Right hindlimb (tissue), 1 donor: ENCODE data around the gene KMT2C.
A peak's percentile ranks its signal among the peaks of the same experiment; 100 is the strongest.
"Not testable (repeated sequence)": the region's sequence is repeated elsewhere in the genome, so short reads cannot be mapped to it uniquely, and the experiment has no call there.

ENCODE experiments used
- DNase-seq: peaks from one replicate; pipeline ENCODE4 v3.0.0-alpha.2; 2018

KMT2C gene

GRCh38 chr7:152441168-152441567, 5.4 kb upstream of the KMT2C start:
- not testable (repeated sequence) for DNase-seq

DNA sequence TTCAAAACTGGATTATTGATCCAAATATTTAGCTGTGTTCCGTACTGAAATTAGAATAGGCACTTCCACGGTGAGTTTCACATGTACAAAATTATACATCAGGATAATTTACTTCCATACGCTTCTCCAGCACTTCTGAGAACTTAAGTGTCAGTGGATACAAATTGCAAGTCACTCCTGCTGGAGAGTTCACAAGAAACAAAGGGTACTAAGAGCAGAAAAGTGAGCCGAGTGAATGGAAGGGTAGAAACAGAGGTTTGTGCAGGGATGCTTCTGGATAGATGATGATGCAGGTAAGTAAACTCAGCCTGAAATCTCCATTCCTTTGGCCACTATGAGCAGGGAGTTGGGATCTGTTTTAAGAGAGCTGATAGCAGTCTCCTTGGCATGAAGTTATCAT, 2.2 kb upstream of the KMT2C start:
- DNase-seq = not testable (repeated sequence)

- DNase-seq = not testable (repeated sequence)
These were observed 1.2 kb upstream of the KMT2C start for GRCh38 chr7:152436931-152437575.

GRCh38 chr7:152436111-152436930, 518 bp upstream of the KMT2C start:
- DNase-seq = peak; percentile 96

DNA sequence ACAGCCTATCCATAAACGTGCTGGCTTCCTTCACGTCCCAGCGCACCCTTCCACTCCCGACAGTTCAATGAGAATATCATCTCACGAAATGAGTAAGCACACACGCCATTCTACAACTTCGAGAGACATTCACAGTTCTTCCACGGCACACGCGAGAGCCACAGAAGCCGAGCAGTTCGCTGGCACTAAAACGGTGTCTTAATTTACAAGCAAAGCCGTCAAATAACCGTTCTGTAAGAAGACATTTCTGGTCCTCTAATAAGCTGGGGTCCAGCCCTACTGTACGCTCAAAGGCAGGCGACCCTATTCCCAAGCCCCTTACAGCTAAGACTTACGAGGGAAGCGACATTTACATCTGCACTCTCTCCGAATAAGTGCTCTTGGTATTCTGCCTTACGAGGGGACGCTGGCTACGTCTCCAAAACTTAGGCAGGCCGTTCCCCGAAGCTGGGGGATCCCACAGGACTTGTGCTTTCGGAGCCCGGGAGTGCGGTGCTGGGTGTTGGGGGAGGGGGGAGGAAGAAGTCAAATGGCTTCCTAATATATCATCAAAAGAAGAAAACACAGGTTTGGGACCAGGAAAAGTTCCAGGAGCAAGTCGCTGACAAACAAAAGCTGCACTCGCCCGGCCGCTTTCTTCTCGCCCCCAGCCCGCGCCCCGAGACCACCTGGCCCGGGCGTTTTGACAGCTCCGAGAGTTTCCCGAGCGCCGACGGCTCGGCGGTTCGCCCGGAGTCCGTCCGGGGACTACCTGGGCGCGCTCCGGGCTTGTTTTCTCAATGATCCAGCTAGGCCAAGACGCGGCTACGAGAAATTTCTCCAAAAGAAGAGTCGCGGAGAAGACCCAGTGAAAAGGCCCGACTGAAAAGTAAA, 1.1 kb downstream of the KMT2C start:
- DNase-seq = peak; percentile 52

- DNase-seq = peak; percentile 54
These were observed 1.9 kb downstream of the KMT2C start for GRCh38 chr7:152433721-152434490.

- not testable (repeated sequence) for DNase-seq
These were observed 3.1 kb downstream of the KMT2C start for GRCh38 chr7:152432735-152433134.

- no peak for DNase-seq
These were observed 4.9 kb downstream of the KMT2C start for GRCh38 chr7:152430854-152431253.

- DNase-seq = not testable (repeated sequence)
These were observed 5.7 kb downstream of the KMT2C start for GRCh38 chr7:152430118-152430517.

DNA sequence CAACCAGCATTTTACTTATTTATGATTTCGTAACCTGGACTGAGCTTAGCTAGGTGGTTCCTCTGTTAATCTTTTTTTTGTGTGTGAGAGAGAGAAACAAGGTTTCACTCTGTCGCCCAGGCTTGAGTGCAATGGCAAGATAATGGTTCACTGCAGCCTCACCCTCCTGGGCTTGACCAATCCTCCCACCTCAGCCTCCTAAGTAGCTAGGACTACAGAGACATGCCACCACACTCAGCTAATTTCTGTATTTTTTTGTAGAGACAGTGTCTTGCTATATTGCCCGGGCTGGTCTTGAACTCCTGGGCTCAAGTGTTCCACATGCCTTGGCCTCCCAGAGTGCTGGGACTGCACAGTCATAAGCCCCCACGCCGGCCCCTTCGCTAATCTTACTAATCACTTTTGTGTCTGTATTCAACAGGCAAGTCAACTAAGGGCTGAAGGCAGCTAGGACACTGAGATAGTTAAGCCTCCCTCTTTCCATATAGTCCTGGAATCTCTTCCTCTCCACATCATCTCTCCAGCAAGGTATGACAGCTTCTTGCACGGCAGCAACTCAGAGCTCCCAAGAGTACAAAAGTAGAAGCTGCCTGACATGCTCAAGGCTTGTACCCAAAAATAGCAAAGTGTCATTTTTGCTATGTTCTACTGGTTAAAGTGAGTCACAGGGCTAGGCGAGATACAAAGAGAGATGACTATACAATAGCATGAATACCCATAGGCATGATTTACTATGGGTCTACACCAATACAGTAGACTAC, 11.3 kb downstream of the KMT2C start:
- no peak for DNase-seq

- no peak for DNase-seq
These were observed 11.8 kb downstream of the KMT2C start for GRCh38 chr7:152423991-152424347.

DNA sequence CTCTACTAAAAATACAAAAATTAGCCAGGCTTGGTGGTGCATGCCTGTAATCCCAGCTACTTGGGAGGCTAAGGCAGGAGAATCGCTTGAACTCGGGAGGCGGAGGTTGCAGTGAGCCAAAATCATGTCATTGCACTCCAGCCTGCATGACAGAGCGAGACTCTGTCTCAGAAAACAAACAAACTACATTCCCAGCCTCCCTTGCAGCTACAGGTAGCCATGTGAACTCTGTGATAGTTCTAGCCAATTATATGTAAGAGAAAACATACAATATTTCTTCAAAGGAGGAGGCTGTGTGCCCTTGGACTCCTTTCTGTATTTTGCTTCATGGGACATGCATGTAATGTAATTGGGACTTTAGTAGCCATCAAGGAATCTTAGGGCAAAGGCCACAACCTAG, 12.6 kb downstream of the KMT2C start:
- DNase-seq = not testable (repeated sequence)

GRCh38 chr7:152420950-152421349, 14.9 kb downstream of the KMT2C start:
- not testable (repeated sequence) for DNase-seq

GRCh38 chr7:152419473-152420429, 16.1 kb downstream of the KMT2C start:
- no peak for DNase-seq

DNA sequence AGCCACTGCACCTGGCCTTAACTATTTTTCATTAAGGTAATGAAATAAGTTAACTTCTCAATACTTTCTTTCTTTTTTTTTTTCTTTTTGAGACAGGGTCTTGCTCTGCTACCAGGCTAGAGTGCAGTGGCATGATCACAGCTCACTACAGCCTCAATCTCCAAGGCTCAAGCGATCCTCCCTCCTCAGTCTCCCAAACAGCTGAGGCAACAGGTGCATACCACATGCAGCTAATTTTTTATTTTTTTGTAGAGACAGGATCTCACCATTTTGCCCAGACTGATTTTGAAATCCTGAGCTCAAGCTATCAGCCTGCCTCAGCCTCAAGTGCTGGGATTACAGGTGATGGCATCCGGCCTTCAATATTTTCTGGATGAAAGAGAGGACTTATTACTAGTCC, 21.0 kb downstream of the KMT2C start:
- no peak for DNase-seq

GRCh38 chr7:152411389-152411788, 24.4 kb downstream of the KMT2C start:
- DNase-seq = peak; percentile 40

DNA sequence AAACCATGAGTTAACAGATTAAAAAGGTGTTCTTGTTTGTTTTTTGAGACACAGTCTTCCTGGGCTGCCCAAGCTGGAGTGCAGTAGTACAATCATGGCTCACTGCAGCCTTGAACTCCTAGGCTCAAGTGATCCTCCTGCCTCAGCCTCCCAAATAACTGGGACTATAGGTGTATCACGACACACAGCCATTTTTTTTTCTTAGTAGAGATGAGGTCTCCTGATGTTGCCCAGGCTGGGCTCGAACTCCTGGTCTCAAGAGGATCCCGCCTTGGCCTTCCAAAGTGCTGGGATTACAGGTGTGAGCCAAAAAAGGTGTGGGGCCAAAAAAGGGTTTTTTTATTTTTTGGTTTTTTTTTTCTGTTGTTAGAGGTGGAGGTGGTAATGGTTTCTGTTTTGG, 29.3 kb downstream of the KMT2C start:
- DNase-seq = no peak

GRCh38 chr7:152406030-152406429, 29.8 kb downstream of the KMT2C start:
- DNase-seq = not testable (repeated sequence)

- DNase-seq = no peak
These were observed 32.1 kb downstream of the KMT2C start for GRCh38 chr7:152403726-152404125.
